ENCODE results near the gene ELMO2.

Gene ELMO2

GRCh38 chr20:46343975-46344357, 62.4 kb downstream of the ELMO2 start:
- no peak for TF ChIP-seq CTCF (IDR thresholded peaks at IDR 0.05; ENCODE audit: low read depth, low read length, missing control alignments)
- no peak overlapping the region for H3K4me3 ChIP-seq (ENCODE audit: low read depth, low read length)
- no peak for DNase-seq (ENCODE audit: low read depth)
- in situ Hi-C loops (cut with HindIII; ENCODE audit: low sequenced_read_pairs): no loop called here

GRCh38 chr20:46343348-46343974, 63.0 kb downstream of the ELMO2 start:
- H3K4me3 ChIP-seq (ENCODE audit: low read depth, low read length): no peak overlapping the region
- in situ Hi-C loops (cut with HindIII; ENCODE audit: low sequenced_read_pairs): no loop called here
- no peak for DNase-seq (ENCODE audit: low read depth)
- TF ChIP-seq CTCF (IDR thresholded peaks at IDR 0.05; ENCODE audit: low read depth, low read length, missing control alignments): no peak

- H3K4me3 ChIP-seq (ENCODE audit: low read depth, low read length): no peak overlapping the region
- TF ChIP-seq CTCF (IDR thresholded peaks at IDR 0.05; ENCODE audit: low read depth, low read length, missing control alignments): no peak
- DNase-seq (ENCODE audit: low read depth): no peak
- in situ Hi-C loops (cut with HindIII; ENCODE audit: low sequenced_read_pairs): no loop called here
Measured at GRCh38 chr20:46342451-46343347, 63.7 kb downstream of the ELMO2 start.

- H3K4me3 ChIP-seq (ENCODE audit: low read depth, low read length): no peak overlapping the region
- no peak for DNase-seq (ENCODE audit: low read depth)
- no peak for TF ChIP-seq CTCF (IDR thresholded peaks at IDR 0.05; ENCODE audit: low read depth, low read length, missing control alignments)
- in situ Hi-C loops (cut with HindIII; ENCODE audit: low sequenced_read_pairs): no loop called here
Measured at GRCh38 chr20:46342010-46342378, 64.4 kb downstream of the ELMO2 start.

GRCh38 chr20:46341074-46342009, 65.1 kb downstream of the ELMO2 start:
- in situ Hi-C loops (cut with HindIII; ENCODE audit: low sequenced_read_pairs): no loop called here
- no peak overlapping the region for H3K4me3 ChIP-seq (ENCODE audit: low read depth, low read length)
- TF ChIP-seq CTCF (IDR thresholded peaks at IDR 0.05; ENCODE audit: low read depth, low read length, missing control alignments): no peak
- DNase-seq (ENCODE audit: low read depth): no peak

- H3K4me3 ChIP-seq (ENCODE audit: low read depth, low read length): no peak overlapping the region
- TF ChIP-seq CTCF (IDR thresholded peaks at IDR 0.05; ENCODE audit: low read depth, low read length, missing control alignments): no peak
- in situ Hi-C loops (cut with HindIII; ENCODE audit: low sequenced_read_pairs): no loop called here
- no peak for DNase-seq (ENCODE audit: low read depth)
Measured at GRCh38 chr20:46339037-46339436, 67.4 kb downstream of the ELMO2 start.

Measured in astrocyte of the cerebellum (primary cell).